ENCODE measurements around the gene RTKN2. TPM values are rescaled to one million over a fixed set of nuclear protein-coding genes. Genes with fewer than 3 reads are reported as not detected.

Gene RTKN2
- total and polyA plus RNA-seq, 2 of the 4 experiments (the other 2 are of a cell fraction): 0.75 to 0.90 TPM

- TF ChIP-seq MAFK (IDR thresholded peaks at IDR 0.05; ENCODE audit: low read depth, low read length): no peak
These were observed 34.5 kb downstream of the RTKN2 start (continued) for GRCh38 chr10:62234077-62234605.

- Histone ChIP-seq H2BK20ac (ENCODE audit: low read depth, low read length) (peak overlapping the region; percentile 82), H3K9me3 (ENCODE audit: control insufficient read depth, insufficient read depth, low read length) (no peaks in the 10 kb centered on the region), H3K56ac (ENCODE audit: extremely low read depth, insufficient read depth, low read length) (peak overlapping the region; percentile 71), H2BK120ac (ENCODE audit: low read depth, low read length) (peak overlapping the region; percentile 99), H3K4me1 (ENCODE audit: control insufficient read depth, insufficient read depth, low read length) (peaks cover 21% of the 10 kb centered on the region), H3K23ac (ENCODE audit: low read depth, low read length) (peak overlapping the region; percentile 95), H3K18ac (ENCODE audit: low read depth, low read length) (peak overlapping the region; percentile 99), H3K27ac (ENCODE audit: insufficient read depth, low read length) (peak overlapping the region; percentile 100), H3K14ac (replicated peaks; ENCODE audit: low read depth, low read length) (peak overlapping the region; percentile 47), H3K27me3 (ENCODE audit: control insufficient read depth, insufficient read depth, low read length) (no peaks in the 10 kb centered on the region), H3K79me1 (ENCODE audit: low read depth in 1 of 2, low read length in 2 of 2) (peaks cover 2 to 4% of the 10 kb centered on the region in 2 experiments; a peak in 2 of 4 replicates), H3K4ac (ENCODE audit: low read depth, low read length) (peak overlapping the region; percentile 98), H2AK9ac (replicated peaks; ENCODE audit: low read depth, low read length, poor library complexity) (no peak overlapping the region), H2AFZ (replicated peaks; ENCODE audit: low read length, poor library complexity) (no peak overlapping the region), H2BK15ac (ENCODE audit: low read depth, low read length) (peak overlapping the region; percentile 75; the same call in 2 of the 3 replicates), H2BK5ac (ENCODE audit: low read depth, low read length, poor library complexity, severe bottlenecking) (peak overlapping the region; percentile 100), H4K20me1 (ENCODE audit: insufficient read depth, low read length) (no peaks in the 10 kb centered on the region), H3K4me3 (ENCODE audit: insufficient read depth, low read depth, low read length) (no peak overlapping the region), H3K9me1 (ENCODE audit: insufficient read depth, low read length) (peaks cover 3% of the 10 kb centered on the region; the same call in 1 of the 2 replicates), H4K5ac (ENCODE audit: low read depth, low read length) (peak overlapping the region; percentile 99), H3K9ac (ENCODE audit: low read depth, low read length) (peak overlapping the region; percentile 48; the same call in 1 of the 2 replicates), H4K8ac (ENCODE audit: low read depth in 2 of 2, low read length in 2 of 2) (peak overlapping the region; percentile 65 to 89), H3K36me3 (ENCODE audit: control insufficient read depth, insufficient read depth, low read length) (no peaks in the 10 kb centered on the region), H3K4me2 (ENCODE audit: low read depth, low read length) (peak overlapping the region; percentile 57; the same call in 1 of the 2 replicates), H4K91ac (ENCODE audit: insufficient read depth, low read depth, low read length) (peak overlapping the region; percentile 90), H2AK5ac (ENCODE audit: low read depth, low read length) (peak overlapping the region; percentile 95)
- CTCF ChIA-PET: interaction anchor here (0.6 kb wide), 1 partner anchor 1077 kb away, joined by 5 read pairs; no protein-coding TSS in a partner anchor
- peak; percentile 22 for ATAC-seq (ENCODE audit: low read depth)
- POLR2A ChIA-PET (ENCODE audit: unreplicated experiment): interaction anchor here (0.6 to 1.5 kb wide), 3 partner anchors 12 to 183 kb away, joined by 6 to 11 read pairs (median 10); no protein-coding TSS in a partner anchor
- no TSS peak for BruUV-seq (replicated peaks)
- peak; percentile 25 for DNase-seq
- intact Hi-C loops (cut with micrococcal nuclease) (loop anchor here (5.0 kb wide), 1 partner anchor 96 kb away; no protein-coding TSS in a partner anchor), dilution Hi-C loops (cut with HindIII; ENCODE audit: low sequenced_read_pairs, unreplicated experiment) (no loop called here), in situ Hi-C loops (cut with MboI; ENCODE audit: low sequenced_read_pairs) (loop anchor here (5.0 to 25.0 kb wide), 4 partner anchors 136 to 1421 kb away; partner anchors contain the start of genes ARID5B and RHOBTB1)
- 100% methylated on average over 1 of the region's 5 CpGs; no CpG with 5 or more reads in 1 of the 2 experiments for WGBS, 2 experiments (ENCODE audit: extremely low coverage in 2 of 2, insufficient read length in 1 of 2)
- no peak for TF ChIP-seq CTCF (conservative IDR thresholded peaks at IDR 0.05; ENCODE audit: low read depth, low read length)
- TF ChIP-seq MAFK (IDR thresholded peaks at IDR 0.05; ENCODE audit: low read depth, low read length): no peak
- no peak for TF ChIP-seq POLR2A (IDR thresholded peaks at IDR 0.05; ENCODE audit: low read depth, low read length)
- no peak for TF ChIP-seq RAD21 (IDR thresholded peaks at IDR 0.05; ENCODE audit: low read length)
- no peak for TF ChIP-seq MAZ (IDR thresholded peaks at IDR 0.05; ENCODE audit: borderline replicate concordance, low read depth, low read length)
- no peak for TF ChIP-seq MXI1 (IDR thresholded peaks at IDR 0.05; ENCODE audit: borderline replicate concordance, low read depth, low read length)
- no peak for TF ChIP-seq RCOR1 (IDR thresholded peaks at IDR 0.05; ENCODE audit: insufficient replicate concordance, low read length)
- TF ChIP-seq RFX5 (IDR thresholded peaks at IDR 0.05; ENCODE audit: low read depth, low read length): no peak
- no peak for TF ChIP-seq NFE2L2 (IDR thresholded peaks at IDR 0.05; ENCODE audit: low read depth, low read length)
- no peak for TF ChIP-seq BHLHE40 (IDR thresholded peaks at IDR 0.05; ENCODE audit: low read depth, low read length)
- no peak for TF ChIP-seq ELK1 (IDR thresholded peaks at IDR 0.05; ENCODE audit: borderline replicate concordance, low read depth, low read length)
- no peak for TF ChIP-seq CHD1 (IDR thresholded peaks at IDR 0.05; ENCODE audit: low read depth, low read length)
These were observed 35.1 kb downstream of the RTKN2 start for GRCh38 chr10:62233356-62234076.

Data from IMR-90 (cell line).